22Rv1 (cell line): ENCODE results near the gene ACTN2.

Experiments
- ZFX ChIP-seq: fragments of 450-650 bp; IDR thresholded peaks from 2 replicates; pipeline ENCODE4 v1.6.1; 2017; ENCODE audit warnings: antibody characterized with exemption, borderline replicate concordance
- TF ChIP-seq, protein P1 (sequence below): fragments of 450-650 bp; IDR thresholded peaks from 2 replicates; pipeline ENCODE4 v1.5.1; 2017; ENCODE audit warnings: mild to moderate bottlenecking

DNA sequence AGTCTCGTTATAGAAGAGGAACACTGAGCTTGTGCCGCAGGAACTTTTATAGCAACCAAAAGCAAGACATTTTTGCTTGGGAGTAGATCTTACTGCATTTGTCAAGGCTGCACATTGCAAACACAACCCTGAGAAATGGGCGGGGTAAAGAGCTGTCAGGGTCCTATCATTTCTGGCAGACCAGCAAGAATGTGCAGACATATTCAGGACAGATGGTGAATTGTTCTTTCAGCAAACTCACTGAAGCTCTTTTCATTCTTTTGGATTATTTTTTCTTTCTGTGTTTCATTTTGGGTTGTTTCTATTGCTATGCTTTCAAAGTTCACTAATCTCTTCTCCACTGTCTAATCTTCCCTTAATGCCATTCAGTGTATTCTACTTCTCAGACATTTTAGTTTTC lies 5.1 kb upstream of the ACTN2 start:
- TF ChIP-seq, protein P1, sequence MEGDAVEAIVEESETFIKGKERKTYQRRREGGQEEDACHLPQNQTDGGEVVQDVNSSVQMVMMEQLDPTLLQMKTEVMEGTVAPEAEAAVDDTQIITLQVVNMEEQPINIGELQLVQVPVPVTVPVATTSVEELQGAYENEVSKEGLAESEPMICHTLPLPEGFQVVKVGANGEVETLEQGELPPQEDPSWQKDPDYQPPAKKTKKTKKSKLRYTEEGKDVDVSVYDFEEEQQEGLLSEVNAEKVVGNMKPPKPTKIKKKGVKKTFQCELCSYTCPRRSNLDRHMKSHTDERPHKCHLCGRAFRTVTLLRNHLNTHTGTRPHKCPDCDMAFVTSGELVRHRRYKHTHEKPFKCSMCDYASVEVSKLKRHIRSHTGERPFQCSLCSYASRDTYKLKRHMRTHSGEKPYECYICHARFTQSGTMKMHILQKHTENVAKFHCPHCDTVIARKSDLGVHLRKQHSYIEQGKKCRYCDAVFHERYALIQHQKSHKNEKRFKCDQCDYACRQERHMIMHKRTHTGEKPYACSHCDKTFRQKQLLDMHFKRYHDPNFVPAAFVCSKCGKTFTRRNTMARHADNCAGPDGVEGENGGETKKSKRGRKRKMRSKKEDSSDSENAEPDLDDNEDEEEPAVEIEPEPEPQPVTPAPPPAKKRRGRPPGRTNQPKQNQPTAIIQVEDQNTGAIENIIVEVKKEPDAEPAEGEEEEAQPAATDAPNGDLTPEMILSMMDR, result no peak
- TF ChIP-seq ZFX, result no peak
